Measurements from ENCODE around the gene ALPK1. TPM values are rescaled to one million over a fixed set of nuclear protein-coding genes. Genes with fewer than 3 reads are reported as not detected.

ALPK1 gene
- polyA plus RNA-seq, 1 donor from 2014 or later, result 0.10 TPM

- Histone ChIP-seq H3K4me3 (ENCODE audit: low read length) (no peak overlapping the region), H2AFZ (ENCODE audit: low read depth, low read length) (no peak overlapping the region), H3K9ac (ENCODE audit: low read length) (no peak overlapping the region), H3K9me2 (ENCODE audit: insufficient read depth, low read length) (no peaks in the 10 kb centered on the region), H3K36me3 (ENCODE audit: insufficient read depth, low read length) (no peaks in the 10 kb centered on the region), H3K27ac (ENCODE audit: low read length) (no peak overlapping the region), H4K20me1 (ENCODE audit: insufficient read depth) (no peaks in the 10 kb centered on the region), H3F3A (ENCODE audit: insufficient read depth, low read length, poor library complexity, severe bottlenecking) (no peaks in the 10 kb centered on the region), H3K79me2 (replicated peaks; ENCODE audit: insufficient read depth, low read length) (no peaks in the 10 kb centered on the region), H3K9me3 (ENCODE audit: low read length) (no peaks in the 10 kb centered on the region), H3K27me3 (ENCODE audit: insufficient read depth, low read depth, low read length) (peaks cover 3% of the 10 kb centered on the region), H3K4me2 (ENCODE audit: low read length) (no peak overlapping the region)
- TF ChIP-seq EZH2 (IDR thresholded peaks at IDR 0.05; ENCODE audit: borderline replicate concordance, insufficient read depth, low read length, poor library complexity, severe bottlenecking) (no peak), POLR2AphosphoS5 (IDR thresholded peaks at IDR 0.05) (no peak), TAF1 (IDR thresholded peaks at IDR 0.05; ENCODE audit: low read depth) (no peak), MXI1 (conservative IDR thresholded peaks at IDR 0.05; ENCODE audit: poor library complexity, severe bottlenecking) (no peak), REST (IDR thresholded peaks at IDR 0.05; ENCODE audit: borderline replicate concordance) (no peak), RAD21 (conservative IDR thresholded peaks at IDR 0.05) (no peak), EP300 (conservative IDR thresholded peaks at IDR 0.05; ENCODE audit: poor library complexity, severe bottlenecking) (no peak), SMC3 (conservative IDR thresholded peaks at IDR 0.05; ENCODE audit: poor library complexity) (no peak), CTCF (IDR thresholded peaks at IDR 0.05; ENCODE audit: poor library complexity, severe bottlenecking) (no peak)
Observed at GRCh38 chr4:112290341-112290740, 6.8 kb upstream of the ALPK1 start.

- Histone ChIP-seq H3K4me3 (ENCODE audit: low read length) (no peak overlapping the region), H3K9me3 (ENCODE audit: low read length) (no peaks in the 10 kb centered on the region), H3K27ac (ENCODE audit: low read length) (no peak overlapping the region), H3K4me2 (ENCODE audit: low read length) (no peak overlapping the region), H3K27me3 (ENCODE audit: insufficient read depth, low read depth, low read length) (no peaks in the 10 kb centered on the region), H2AFZ (ENCODE audit: low read depth, low read length) (no peak overlapping the region), H3F3A (ENCODE audit: insufficient read depth, low read length, poor library complexity, severe bottlenecking) (no peaks in the 10 kb centered on the region), H4K20me1 (ENCODE audit: insufficient read depth) (no peaks in the 10 kb centered on the region), H3K79me2 (replicated peaks; ENCODE audit: insufficient read depth, low read length) (no peaks in the 10 kb centered on the region), H3K9me2 (ENCODE audit: insufficient read depth, low read length) (no peaks in the 10 kb centered on the region), H3K9ac (ENCODE audit: low read length) (no peak overlapping the region), H3K36me3 (ENCODE audit: insufficient read depth, low read length) (no peaks in the 10 kb centered on the region)
- TF ChIP-seq MXI1 (conservative IDR thresholded peaks at IDR 0.05; ENCODE audit: poor library complexity, severe bottlenecking), result no peak
- no peak for TF ChIP-seq SMC3 (conservative IDR thresholded peaks at IDR 0.05; ENCODE audit: poor library complexity)
- TF ChIP-seq CTCF (IDR thresholded peaks at IDR 0.05; ENCODE audit: poor library complexity, severe bottlenecking), result no peak
- TF ChIP-seq POLR2AphosphoS5 (IDR thresholded peaks at IDR 0.05), result no peak
- TF ChIP-seq RAD21 (conservative IDR thresholded peaks at IDR 0.05), result no peak
- TF ChIP-seq TAF1 (IDR thresholded peaks at IDR 0.05; ENCODE audit: low read depth), result no peak
- no peak for TF ChIP-seq REST (IDR thresholded peaks at IDR 0.05; ENCODE audit: borderline replicate concordance)
- TF ChIP-seq EZH2 (IDR thresholded peaks at IDR 0.05; ENCODE audit: borderline replicate concordance, insufficient read depth, low read length, poor library complexity, severe bottlenecking), result no peak
- TF ChIP-seq EP300 (conservative IDR thresholded peaks at IDR 0.05; ENCODE audit: poor library complexity, severe bottlenecking), result no peak
Observed at GRCh38 chr4:112299721-112300120, 2.6 kb downstream of the ALPK1 start.

Measured in neural cell (in vitro differentiated cells).